Thoracic aorta (tissue), 2 donors: ENCODE measurements around the gene ST6GALNAC3. TPM values are rescaled to one million over a fixed set of nuclear protein-coding genes. Genes with fewer than 3 reads are reported as not detected.

ENCODE experiments used
- ATAC-seq: fragments of 150-250 bp; one replicate; pipeline ENCODE4 v1.8.0; 2017; ENCODE audit warnings: low read depth; ENCODE audit not compliant: insufficient number of reproducible peaks, low FRiP score
- DNase-seq: peaks from one replicate; pipeline ENCODE4 v3.0.0-alpha.2; 2020; ENCODE audit warnings: low spot score
- H3K27ac ChIP-seq, 2 donors: fragments of 200-600 bp; sonication (generic); 1 replicate in 1 of 2; 2 replicates in 1 of 2; pipeline ENCODE4 v1.5.1; 2016; ENCODE audit warnings: mild to moderate bottlenecking in 2 of 2, moderate library complexity in 2 of 2
- H3K27me3 ChIP-seq: fragments of 200-600 bp; sonication (generic); replicated peaks from 2 replicates; pipeline ENCODE4 v1.6.0; 2016; ENCODE audit warnings: mild to moderate bottlenecking; ENCODE audit not compliant: insufficient read depth
- H3K36me3 ChIP-seq: fragments of 200-600 bp; sonication (generic); one replicate; pipeline ENCODE4 v1.5.1; 2016
- H3K4me1 ChIP-seq, 2 donors: fragments of 200-600 bp; sonication (generic); 1 replicate in 1 of 2; 2 replicates in 1 of 2; pipeline versions ENCODE4 v1.5.1 to v1.6.0; 2016; ENCODE audit warnings: low read depth in 2 of 2, mild to moderate bottlenecking in 1 of 2; ENCODE audit not compliant: control insufficient read depth in 1 of 2
- H3K4me3 ChIP-seq: fragments of 200-600 bp; sonication (generic); 2 replicates; pipeline ENCODE4 v1.5.1; 2016; ENCODE audit warnings: mild to moderate bottlenecking
- H3K9me3 ChIP-seq: fragments of 200-600 bp; sonication (generic); 2 replicates; pipeline ENCODE4 v1.5.1; 2016
- CTCF ChIP-seq: fragments of 200-600 bp; sonication (generic); IDR thresholded peaks from one replicate; pipeline ENCODE4 v1.5.1; 2019; ENCODE audit warnings: antibody characterized with exemption
- total RNA-seq, 2 donors: library from RNA; depleted of rRNA; stranded (reverse); fragments of >200 nt; gene quantifications; one replicate each; pipeline versions ENCODE4 v1.1.0 to v1.2.3, GENCODE V29; 2016

The ST6GALNAC3 gene
- total RNA-seq, 2 donors from 2014 or later: 1.4 to 9.5 TPM

GRCh38 chr1:76581712-76582111 is 507.2 kb downstream of the ST6GALNAC3 start:
- DNase-seq: no peak
- H3K4me3 ChIP-seq: no peak overlapping the region
- no peak for ATAC-seq
- no peaks in the 10 kb centered on the region for H3K36me3 ChIP-seq
- no peaks in the 10 kb centered on the region for H3K9me3 ChIP-seq
- TF ChIP-seq CTCF: no peak
- H3K27ac ChIP-seq: no peak overlapping the region
- H3K4me1 ChIP-seq: no peaks in the 10 kb centered on the region
- no peaks in the 10 kb centered on the region for H3K27me3 ChIP-seq

DNA sequence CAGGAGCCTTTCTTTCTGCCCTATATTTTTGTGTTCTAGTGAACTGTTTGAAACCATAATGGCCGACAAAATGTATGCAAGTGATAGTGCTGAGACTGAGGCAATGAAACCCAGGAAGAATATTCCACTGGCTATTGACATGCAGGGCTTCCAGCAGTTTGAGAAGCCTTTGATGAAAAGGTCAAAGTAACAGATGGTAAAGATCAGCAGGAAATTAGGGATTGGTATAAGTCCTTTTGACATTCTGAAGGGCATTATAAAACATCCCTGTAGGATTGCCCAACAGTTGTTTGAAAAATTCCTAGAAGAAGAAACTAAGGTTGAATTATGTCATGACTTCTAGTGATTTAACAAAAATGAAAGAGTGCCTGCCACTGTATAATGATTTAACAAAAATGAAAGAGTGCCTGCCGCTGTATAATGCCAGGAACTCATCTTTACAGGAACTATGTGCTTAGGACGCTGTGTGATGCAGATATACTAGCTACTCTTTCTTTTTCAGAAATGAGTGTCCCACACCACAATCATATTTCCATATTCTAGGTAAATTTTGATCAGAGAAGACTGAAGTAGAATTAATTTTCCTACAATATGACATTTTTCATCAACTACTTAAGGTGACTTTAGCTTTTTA is 508.8 kb downstream of the ST6GALNAC3 start:
- ATAC-seq: no peak
- Histone ChIP-seq H3K4me1 (no peaks in the 10 kb centered on the region), H3K36me3 (no peaks in the 10 kb centered on the region), H3K27me3 (no peaks in the 10 kb centered on the region), H3K9me3 (no peaks in the 10 kb centered on the region), H3K27ac (no peak overlapping the region), H3K4me3 (no peak overlapping the region)
- TF ChIP-seq CTCF: no peak
- DNase-seq: no peak

DNA sequence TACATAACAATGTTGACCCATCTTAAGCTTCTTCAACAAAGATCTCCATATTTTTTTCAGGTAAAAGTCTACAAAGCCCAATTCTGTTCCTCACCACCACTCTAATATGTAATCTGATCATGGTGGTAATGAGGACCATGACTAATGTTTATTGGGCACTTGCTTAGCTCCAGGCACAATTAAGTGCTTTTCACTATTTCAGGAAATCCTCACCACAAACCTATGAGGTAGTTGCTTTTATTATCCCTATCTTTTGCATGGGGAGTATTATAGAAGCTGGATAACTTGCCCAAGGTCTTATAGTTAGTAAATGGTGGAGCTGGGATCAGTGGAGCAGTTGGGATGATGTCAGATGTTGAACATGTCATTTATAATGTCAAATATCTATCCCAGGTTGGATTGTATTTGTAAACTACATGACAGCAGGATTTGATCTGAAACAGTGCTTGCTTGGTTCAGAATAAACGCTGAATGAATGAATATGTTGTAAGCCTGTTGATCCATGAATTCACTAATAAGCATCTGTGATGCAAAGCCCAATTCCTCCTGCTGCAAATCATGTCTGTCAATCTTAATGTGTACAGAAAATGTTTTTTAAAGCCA is 509.4 kb downstream of the ST6GALNAC3 start:
- Histone ChIP-seq H3K4me3 (no peak overlapping the region), H3K27ac (no peak overlapping the region), H3K27me3 (no peaks in the 10 kb centered on the region), H3K9me3 (no peaks in the 10 kb centered on the region), H3K36me3 (no peaks in the 10 kb centered on the region), H3K4me1 (no peaks in the 10 kb centered on the region)
- TF ChIP-seq CTCF: no peak
- ATAC-seq (no peak), DNase-seq (no peak)

DNA sequence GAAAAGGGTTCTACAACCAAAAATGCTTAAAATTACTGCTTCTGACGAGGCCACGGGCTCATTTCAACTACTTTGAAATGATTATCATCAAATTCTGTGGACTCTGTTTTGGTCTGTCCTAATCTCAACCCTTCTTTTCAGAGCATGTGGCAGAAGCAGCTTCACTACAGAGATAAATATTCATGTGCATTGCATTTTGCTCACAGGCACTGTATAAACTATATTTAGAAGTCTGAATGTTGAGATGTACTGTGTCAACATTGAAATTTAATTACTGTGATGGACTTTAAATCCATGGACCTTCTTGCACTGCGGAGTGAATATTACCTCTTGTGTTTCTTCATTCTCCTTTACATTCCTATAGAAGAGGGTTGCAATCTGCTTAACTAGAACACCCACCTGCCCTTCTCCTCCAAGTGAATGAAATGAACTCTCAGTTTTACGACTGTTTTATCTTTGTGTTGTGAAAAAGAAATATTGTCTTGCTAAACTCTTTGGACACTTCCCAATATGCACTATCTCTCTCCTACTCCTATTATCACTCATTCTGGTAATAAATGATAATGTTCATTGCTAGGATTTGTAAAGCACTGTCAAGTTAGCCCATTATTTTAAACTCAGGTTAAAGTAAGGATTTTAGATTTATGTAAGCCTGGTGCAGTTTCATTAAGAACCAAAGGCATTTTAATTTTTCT is 511.6 kb downstream of the ST6GALNAC3 start:
- no peak for TF ChIP-seq CTCF
- Histone ChIP-seq H3K27ac (no peak overlapping the region), H3K9me3 (no peaks in the 10 kb centered on the region), H3K27me3 (no peaks in the 10 kb centered on the region), H3K4me3 (no peak overlapping the region), H3K36me3 (no peaks in the 10 kb centered on the region), H3K4me1 (no peaks in the 10 kb centered on the region)
- DNase-seq: no peak
- ATAC-seq: no peak

DNA sequence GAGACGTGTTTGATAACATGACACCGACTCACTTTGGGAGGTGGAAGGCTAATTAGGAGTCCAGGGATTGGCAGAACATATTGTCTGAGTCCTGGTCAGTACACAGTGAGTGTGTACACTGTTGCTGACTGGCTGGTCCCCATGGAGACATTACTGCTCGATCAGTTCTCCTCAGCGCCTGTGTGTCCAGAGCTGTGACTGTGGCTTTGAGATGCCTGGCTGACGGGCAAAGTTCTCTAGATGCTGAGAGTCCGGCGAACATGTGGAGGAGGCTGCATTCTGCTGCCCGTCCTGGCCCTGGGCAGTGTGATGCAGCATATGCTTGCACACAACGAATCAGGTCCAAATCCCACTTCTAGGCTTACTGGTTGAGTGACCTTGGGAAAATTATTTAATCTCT is 512.7 kb downstream of the ST6GALNAC3 start:
- H3K9me3 ChIP-seq: no peaks in the 10 kb centered on the region
- DNase-seq: no peak
- no peak for ATAC-seq
- H3K27ac ChIP-seq: no peak overlapping the region
- no peak overlapping the region for H3K4me3 ChIP-seq
- H3K36me3 ChIP-seq: no peaks in the 10 kb centered on the region
- H3K27me3 ChIP-seq: no peaks in the 10 kb centered on the region
- no peaks in the 10 kb centered on the region for H3K4me1 ChIP-seq
- no peak for TF ChIP-seq CTCF
